Motor neuron (in vitro differentiated cells): ENCODE measurements around the gene MAP2K2. TPM values are rescaled to one million over a fixed set of nuclear protein-coding genes. Genes with fewer than 3 reads are reported as not detected.
A peak's percentile ranks its signal among the peaks of the same experiment; 100 is the strongest.

Source experiments
- ATAC-seq, 8 experiments: fragments of 200-7000 bp; cut with Tn5 transposase; replicated peaks in 6 of 8; 2 replicates each; pipeline ENCODE4 v1.8.0; 2021; ENCODE audit warnings: mild to moderate bottlenecking in 8 of 8, moderate library complexity in 8 of 8
- H3K27ac ChIP-seq, 2 donors: fragments of 250-450 bp; sonication (Bioruptor Pico); 2 replicates each; pipeline ENCODE4 v1.9.0; 2021; ENCODE audit warnings: antibody characterized with exemption in 2 of 2, mild to moderate bottlenecking in 2 of 2, moderate library complexity in 1 of 2
- H3K4me1 ChIP-seq, 2 donors: fragments of 250-450 bp; sonication (Bioruptor Pico); replicated peaks in 1 of 2; 2 replicates each; pipeline ENCODE4 v1.6.1; 2021; ENCODE audit warnings: antibody characterized with exemption in 2 of 2, mild to moderate bottlenecking in 2 of 2, moderate library complexity in 1 of 2
- H3K4me3 ChIP-seq, 5 donors: fragments of 250-450 bp; sonication (Bioruptor Pico); 2 replicates each; pipeline ENCODE4 v1.9.0; 2021; ENCODE audit warnings: antibody characterized with exemption in 5 of 5, mild to moderate bottlenecking in 5 of 5, moderate library complexity in 4 of 5
- WGBS, 10 experiments: fragments of 450-650 bp; shearing (Covaris generic); methylation state at CpG; one replicate each; pipeline ENCODE4 v1.0.0; 2022; 5-methylcytosine and 5-hydroxymethylcytosine counted together
- in situ Hi-C, 9 experiments: fragments of 400-800 bp; cut with MboI; loops; one replicate each; pipeline ENCODE4 v1.15.0; 2021; ENCODE audit warnings: low sequenced_read_pairs in 9 of 9, low pct_unique_long_range_greater_than_20kb in 2 of 9; ENCODE audit not compliant: unreplicated experiment in 9 of 9
- total RNA-seq, 8 experiments: library from RNA; unstranded; fragments of 300-600 nt; gene quantifications; 2 replicates each; pipeline versions ENCODE4 v1.2.3 to v1.2.4, GENCODE V29; 2022

The MAP2K2 gene
- total RNA-seq, 8 experiments from 2014 or later, result 77.0 to 159 (median 99.6) TPM

- peak overlapping the region in 1 of 2 donors; percentile 20 for H3K27ac ChIP-seq
- peaks cover 3 to 5% of the 10 kb centered on the region in 2 donors for H3K4me1 ChIP-seq
- in situ Hi-C loops, result no loop called here
- WGBS, 10 experiments, result 70 to 100% (median 97%) methylated on average over 1 to 7 of the region's 32 CpGs; no CpG with 5 or more reads in 3 of the 10 experiments
- H3K4me3 ChIP-seq, result no peak overlapping the region
- ATAC-seq, result peak in 2 of 8 experiments; percentile 10 to 12
Measured at GRCh38 chr19:4045597-4046361, 78.1 kb downstream of the MAP2K2 start.

GRCh38 chr19:4044990-4045465, 78.9 kb downstream of the MAP2K2 start:
- WGBS, 10 experiments, result 61% methylated on average over 3 of the region's 21 CpGs; no CpG with 5 or more reads in 9 of the 10 experiments
- no peak overlapping the region for H3K4me3 ChIP-seq
- no peak overlapping the region for H3K27ac ChIP-seq
- peaks cover 3 to 5% of the 10 kb centered on the region in 2 donors for H3K4me1 ChIP-seq
- ATAC-seq, result peak in 5 of 8 experiments; percentile 10 to 60 (median 24)
- in situ Hi-C loops, result no loop called here

GRCh38 chr19:4043966-4044715, 79.8 kb downstream of the MAP2K2 start:
- no peak for ATAC-seq
- no peak overlapping the region for H3K27ac ChIP-seq
- no peak overlapping the region for H3K4me3 ChIP-seq
- WGBS, 10 experiments, result 81 to 100% (median 96%) methylated on average over 2 to 10 of the region's 31 CpGs; no CpG with 5 or more reads in 2 of the 10 experiments
- peaks cover 4 to 5% of the 10 kb centered on the region in 2 donors for H3K4me1 ChIP-seq
- in situ Hi-C loops, result no loop called here

- in situ Hi-C loops, result no loop called here
- Histone ChIP-seq H3K27ac (no peak overlapping the region), H3K4me1 (peaks cover 5 to 8% of the 10 kb centered on the region in 2 donors), H3K4me3 (no peak overlapping the region)
- WGBS, 10 experiments, result 70 to 94% (median 84%) methylated on average over 3 to 4 of the region's 11 CpGs; no CpG with 5 or more reads in 7 of the 10 experiments
- no peak for ATAC-seq
Measured at GRCh38 chr19:4043401-4043800, 80.5 kb downstream of the MAP2K2 start.

GRCh38 chr19:4042731-4043082, 81.2 kb downstream of the MAP2K2 start:
- Histone ChIP-seq H3K4me1 (peaks cover 5 to 8% of the 10 kb centered on the region in 2 donors), H3K4me3 (no peak overlapping the region), H3K27ac (no peak overlapping the region)
- WGBS, 10 experiments, result 70 to 100% (median 88%) methylated on average over 1 to 5 of the region's 14 CpGs; no CpG with 5 or more reads in 6 of the 10 experiments
- ATAC-seq, result peak in 4 of 8 experiments; percentile 9 to 17 (median 16)
- in situ Hi-C loops, result no loop called here

GRCh38 chr19:4042064-4042730, 81.7 kb downstream of the MAP2K2 start:
- Histone ChIP-seq H3K4me3 (no peak overlapping the region), H3K4me1 (peaks cover 5 to 8% of the 10 kb centered on the region in 2 donors), H3K27ac (no peak overlapping the region)
- peak in 5 of 8 experiments; percentile 11 to 30 (median 12) for ATAC-seq
- in situ Hi-C loops, result no loop called here
- 68 to 100% (median 99%) methylated on average over 1 to 6 of the region's 14 CpGs; no CpG with 5 or more reads in 6 of the 10 experiments for whole genome bisulfite sequencing, 10 experiments

Other genes starting within 250 kb of the MAP2K2 start
- gene ATCAY, start 243.4 kb downstream of the MAP2K2 start, total RNA-seq, result 10 to 100 TPM in 5 of 8 experiments, under 1 TPM in 2, not detected in 1; 0.10 to 58.2 (median 48.6) TPM
- gene NMRK2, start 191.1 kb downstream of the MAP2K2 start, total RNA-seq, result not detected
- 10 to 100 TPM; 42.4 to 63.4 (median 50.8) TPM for gene DAPK3, start 153.0 kb downstream of the MAP2K2 start, total RNA-seq
- gene EEF2, start 138.7 kb downstream of the MAP2K2 start, total RNA-seq, result 1,000 to 10,000 TPM; 3,034 to 7,601 (median 4,897) TPM
- gene PIAS4, start 116.4 kb downstream of the MAP2K2 start, total RNA-seq, result 10 to 100 TPM; 11.6 to 31.8 (median 22.6) TPM
- 10 to 100 TPM in 2 of 8 experiments, 1 to 10 TPM in 6; 1.6 to 13.5 (median 4.1) TPM for gene ZBTB7A, start 57.2 kb downstream of the MAP2K2 start, total RNA-seq
- gene CREB3L3, start 29.5 kb upstream of the MAP2K2 start, total RNA-seq, result under 1 TPM in 5 of 8 experiments, not detected in 3; 0.08 to 0.59 (median 0.20) TPM
- 10 to 100 TPM; 20.7 to 30.7 (median 22.4) TPM for gene SIRT6, start 58.4 kb upstream of the MAP2K2 start, total RNA-seq
- gene ANKRD24, start 58.6 kb upstream of the MAP2K2 start, total RNA-seq, result 1 to 10 TPM in 5 of 8 experiments, under 1 TPM in 3; 0.29 to 4.0 (median 1.2) TPM
- gene EBI3, start 105.4 kb upstream of the MAP2K2 start, total RNA-seq, result 10 to 100 TPM in 1 of 8 experiments, under 1 TPM in 3, not detected in 4; 0.17 to 11.9 (median 0.83) TPM
- 10 to 100 TPM; 12.0 to 26.1 (median 17.4) TPM for gene YJU2, start 123.0 kb upstream of the MAP2K2 start, total RNA-seq
- gene SHD, start 155.1 kb upstream of the MAP2K2 start, total RNA-seq, result 10 to 100 TPM in 4 of 8 experiments, 1 to 10 TPM in 1, under 1 TPM in 2, not detected in 1; 0.21 to 52.7 (median 28.5) TPM
- 1 to 10 TPM in 1 of 8 experiments, under 1 TPM in 4, not detected in 3; 0.29 to 1.2 (median 0.43) TPM for gene TMIGD2, start 178.3 kb upstream of the MAP2K2 start, total RNA-seq
- 10 to 100 TPM in 5 of 8 experiments, 1 to 10 TPM in 2, not detected in 1; 5.0 to 43.4 (median 37.2) TPM for gene FSD1, start 180.5 kb upstream of the MAP2K2 start, total RNA-seq
- 1 to 10 TPM; 2.2 to 7.5 (median 4.6) TPM for gene STAP2, start 214.7 kb upstream of the MAP2K2 start, total RNA-seq
- 10 to 100 TPM in 6 of 8 experiments, 1 to 10 TPM in 2; 4.1 to 20.0 (median 13.2) TPM for gene MPND, start 219.4 kb upstream of the MAP2K2 start, total RNA-seq